Measurements from ENCODE around the gene DTWD1.

Gene DTWD1

GRCh38 chr15:49688135-49688790 lies 67.4 kb downstream of the DTWD1 start:
- H2AFZ ChIP-seq (ENCODE audit: low read length): no peak overlapping the region
- H3K9me3 ChIP-seq (replicated peaks; ENCODE audit: insufficient read depth, low read length): no peaks in the 10 kb centered on the region
- H3K27ac ChIP-seq (ENCODE audit: low read length): no peak overlapping the region
- DNase-seq: no peak
- H3K27me3 ChIP-seq (replicated peaks; ENCODE audit: insufficient read depth, low read length): no peaks in the 10 kb centered on the region
- H3F3A ChIP-seq (ENCODE audit: insufficient read depth, low read length): no peaks in the 10 kb centered on the region
- no peaks in the 10 kb centered on the region for H3K79me2 ChIP-seq (ENCODE audit: low read length)
- H3K4me2 ChIP-seq (ENCODE audit: low read depth, low read length): no peak overlapping the region
- no peak overlapping the region for H3K4me3 ChIP-seq (ENCODE audit: low read length)
- H3K36me3 ChIP-seq (replicated peaks; ENCODE audit: insufficient read depth, low read length): no peaks in the 10 kb centered on the region
- no peaks in the 10 kb centered on the region for H3K4me1 ChIP-seq (ENCODE audit: low read length)
- H3K9me2 ChIP-seq (replicated peaks; ENCODE audit: insufficient read depth, low read length): no peaks in the 10 kb centered on the region
- no peaks in the 10 kb centered on the region for H4K20me1 ChIP-seq (ENCODE audit: insufficient read depth, low read length)
- no peak for TF ChIP-seq EZH2phosphoT487 (IDR thresholded peaks at IDR 0.05; ENCODE audit: low read length)
- H3K9ac ChIP-seq (ENCODE audit: low read length): no peak overlapping the region

- no peaks in the 10 kb centered on the region for H3K9me3 ChIP-seq (replicated peaks; ENCODE audit: insufficient read depth, low read length)
- no peaks in the 10 kb centered on the region for H3K79me2 ChIP-seq (ENCODE audit: low read length)
- no peaks in the 10 kb centered on the region for H3K9me2 ChIP-seq (replicated peaks; ENCODE audit: insufficient read depth, low read length)
- H3F3A ChIP-seq (ENCODE audit: insufficient read depth, low read length): no peaks in the 10 kb centered on the region
- H4K20me1 ChIP-seq (ENCODE audit: insufficient read depth, low read length): no peaks in the 10 kb centered on the region
- H3K27me3 ChIP-seq (replicated peaks; ENCODE audit: insufficient read depth, low read length): no peaks in the 10 kb centered on the region
- no peak overlapping the region for H3K4me3 ChIP-seq (ENCODE audit: low read length)
- H3K4me1 ChIP-seq (ENCODE audit: low read length): no peaks in the 10 kb centered on the region
- no peak for DNase-seq
- no peak overlapping the region for H2AFZ ChIP-seq (ENCODE audit: low read length)
- no peak overlapping the region for H3K9ac ChIP-seq (ENCODE audit: low read length)
- no peak overlapping the region for H3K4me2 ChIP-seq (ENCODE audit: low read depth, low read length)
- no peak for TF ChIP-seq EZH2 (optimal IDR thresholded peaks at IDR 0.05; ENCODE audit: low read depth, low read length)
- no peak for TF ChIP-seq EZH2phosphoT487 (IDR thresholded peaks at IDR 0.05; ENCODE audit: low read length)
- TF ChIP-seq CTCF (IDR thresholded peaks at IDR 0.05; ENCODE audit: low read length): no peak
- no peak overlapping the region for H3K27ac ChIP-seq (ENCODE audit: low read length)
- no peaks in the 10 kb centered on the region for H3K36me3 ChIP-seq (replicated peaks; ENCODE audit: insufficient read depth, low read length)
Measured at GRCh38 chr15:49692514-49693090, 71.8 kb downstream of the DTWD1 start.

- Histone ChIP-seq H3K9ac (ENCODE audit: low read length) (no peak overlapping the region), H3K4me2 (ENCODE audit: low read depth, low read length) (no peak overlapping the region), H4K20me1 (ENCODE audit: insufficient read depth, low read length) (no peaks in the 10 kb centered on the region), H3K9me3 (replicated peaks; ENCODE audit: insufficient read depth, low read length) (no peaks in the 10 kb centered on the region), H3K4me3 (ENCODE audit: low read length) (no peak overlapping the region), H3K27me3 (replicated peaks; ENCODE audit: insufficient read depth, low read length) (no peaks in the 10 kb centered on the region), H3K9me2 (replicated peaks; ENCODE audit: insufficient read depth, low read length) (no peaks in the 10 kb centered on the region), H3K27ac (ENCODE audit: low read length) (no peak overlapping the region), H3F3A (ENCODE audit: insufficient read depth, low read length) (no peaks in the 10 kb centered on the region), H3K79me2 (ENCODE audit: low read length) (no peaks in the 10 kb centered on the region), H3K4me1 (ENCODE audit: low read length) (no peaks in the 10 kb centered on the region), H2AFZ (ENCODE audit: low read length) (no peak overlapping the region), H3K36me3 (replicated peaks; ENCODE audit: insufficient read depth, low read length) (no peaks in the 10 kb centered on the region)
- TF ChIP-seq EZH2 (optimal IDR thresholded peaks at IDR 0.05; ENCODE audit: low read depth, low read length): no peak
- no peak for TF ChIP-seq CTCF (IDR thresholded peaks at IDR 0.05; ENCODE audit: low read length)
- TF ChIP-seq EZH2phosphoT487 (IDR thresholded peaks at IDR 0.05; ENCODE audit: low read length): no peak
- no peak for DNase-seq
Measured at GRCh38 chr15:49693498-49693897, 72.7 kb downstream of the DTWD1 start.

GRCh38 chr15:49696433-49696832 lies 75.6 kb downstream of the DTWD1 start:
- H3K9me2 ChIP-seq (replicated peaks; ENCODE audit: insufficient read depth, low read length): no peaks in the 10 kb centered on the region
- H3K9me3 ChIP-seq (replicated peaks; ENCODE audit: insufficient read depth, low read length): no peaks in the 10 kb centered on the region
- H2AFZ ChIP-seq (ENCODE audit: low read length): no peak overlapping the region
- H3K36me3 ChIP-seq (replicated peaks; ENCODE audit: insufficient read depth, low read length): no peaks in the 10 kb centered on the region
- H3K79me2 ChIP-seq (ENCODE audit: low read length): no peaks in the 10 kb centered on the region
- H3K4me1 ChIP-seq (ENCODE audit: low read length): no peaks in the 10 kb centered on the region
- no peaks in the 10 kb centered on the region for H4K20me1 ChIP-seq (ENCODE audit: insufficient read depth, low read length)
- no peak for DNase-seq
- TF ChIP-seq CTCF (IDR thresholded peaks at IDR 0.05; ENCODE audit: low read length) (no peak), EZH2phosphoT487 (IDR thresholded peaks at IDR 0.05; ENCODE audit: low read length) (no peak)
- no peak overlapping the region for H3K27ac ChIP-seq (ENCODE audit: low read length)
- no peaks in the 10 kb centered on the region for H3F3A ChIP-seq (ENCODE audit: insufficient read depth, low read length)
- no peaks in the 10 kb centered on the region for H3K27me3 ChIP-seq (replicated peaks; ENCODE audit: insufficient read depth, low read length)
- H3K4me2 ChIP-seq (ENCODE audit: low read depth, low read length): no peak overlapping the region
- H3K4me3 ChIP-seq (ENCODE audit: low read length): no peak overlapping the region
- no peak overlapping the region for H3K9ac ChIP-seq (ENCODE audit: low read length)
